K562 (cell line): ENCODE data around the gene GNG14. TPM values are rescaled to one million over a fixed set of nuclear protein-coding genes. Genes with fewer than 3 reads are reported as not detected.

Experiments used
- BDP1 ChIP-seq: IDR thresholded peaks from 3 replicates; pipeline ENCODE4 v1.6.1; 2011; ENCODE audit not compliant: insufficient read length, insufficient read depth
- FOXA1 ChIP-seq: fragments of 450-650 bp; IDR thresholded peaks from 2 replicates; pipeline ENCODE4 v1.6.1; 2016; ENCODE audit warnings: mild to moderate bottlenecking, borderline replicate concordance
- HDAC6 ChIP-seq: IDR thresholded peaks from 2 replicates; pipeline ENCODE4 v1.6.1; 2012; ENCODE audit warnings: low read depth, mild to moderate bottlenecking, control low read depth, inconsistent platforms, low read length, moderate library complexity
- KLF6 ChIP-seq: fragments of 250-450 bp; sonication (Bioruptor Pico); IDR thresholded peaks from 2 replicates; pipeline ENCODE4 v1.4.0; 2020; ENCODE audit warnings: mild to moderate bottlenecking, moderate library complexity, borderline replicate concordance
- MCM5 ChIP-seq: fragments of 450-650 bp; IDR thresholded peaks from 2 replicates; pipeline ENCODE4 v1.6.1; 2016; ENCODE audit warnings: low read depth
- PTTG1 ChIP-seq: fragments of 450-650 bp; IDR thresholded peaks from 2 replicates; pipeline ENCODE4 v1.6.1; 2016; ENCODE audit warnings: low read depth, mild to moderate bottlenecking, missing genetic modification characterization, missing compliant biosample characterization
- SRSF9 ChIP-seq: fragments of 200-400 bp; formaldehyde crosslinking; IDR thresholded peaks from 2 replicates; pipeline ENCODE4 v1.6.1; 2017; ENCODE audit warnings: low read depth, low read length, borderline replicate concordance
- TAF15 ChIP-seq: fragments of 200-400 bp; formaldehyde crosslinking; IDR thresholded peaks from 2 replicates; pipeline ENCODE4 v1.6.1; 2017; ENCODE audit warnings: mild to moderate bottlenecking, low read depth, low read length, moderate library complexity
- polyA plus RNA-seq, 8 experiments: library from polyadenylated mRNA; depleted of rRNA in 4 of 8; stranded (reverse) in 5 of 8; unstranded in 3 of 8; fragments of >200 nt; fragmentation: Nextera tagmentation in 2 of 8; fragmentation: Illumina TruSeq in 1 of 8; extraction: Ambion mirVana in 2 of 8; extraction: Trizol in 1 of 8; gene quantifications; 2 replicates each; pipeline versions ENCODE4 v1.2.1 to v1.2.3, GENCODE V29; 2011 to 2014; ENCODE audit warnings: inconsistent platforms in 1 of 8, missing spikeins in 1 of 8
- total RNA-seq, 7 experiments: library from RNA; depleted of rRNA in 6 of 7; stranded (reverse); fragments of >200 nt in 6 of 7; fragmentation: Illumina TruSeq in 2 of 7; extraction: Trizol in 2 of 7; gene quantifications; 2 replicates each; pipeline versions ENCODE4 v1.2.1 to v1.2.3, GENCODE V29; 2011 to 2021; ENCODE audit warnings: low replicate concordance in 1 of 7
- TF ChIP-seq, protein P1 (sequence below): sonication (generic); IDR thresholded peaks from 2 replicates; pipeline ENCODE4 v1.6.1; 2016
- TF ChIP-seq, protein P2 (sequence below): fragments of 250-450 bp; sonication (Bioruptor Pico); IDR thresholded peaks from 2 replicates; pipeline ENCODE4 v1.8.0; 2021; ENCODE audit warnings: mild to moderate bottlenecking, moderate library complexity
- TF ChIP-seq, protein P3 (sequence below): fragments of 250-450 bp; sonication (Bioruptor Pico); IDR thresholded peaks from 2 replicates; pipeline ENCODE4 v1.4.0; 2020; ENCODE audit warnings: borderline replicate concordance
- TF ChIP-seq, protein P4 (sequence below), 2 experiments: fragments of 450-650 bp; IDR thresholded peaks; 2 replicates each; pipeline ENCODE4 v1.6.1; 2016; ENCODE audit warnings: mild to moderate bottlenecking in 2 of 2, borderline replicate concordance in 1 of 2, low read depth in 1 of 2, moderate library complexity in 1 of 2

Gene GNG14
- total and polyA plus RNA-seq, 9 of the 15 experiments (the other 6 are each of a cell fraction or from before 2014, with no cell fraction given), result not detected

DNA sequence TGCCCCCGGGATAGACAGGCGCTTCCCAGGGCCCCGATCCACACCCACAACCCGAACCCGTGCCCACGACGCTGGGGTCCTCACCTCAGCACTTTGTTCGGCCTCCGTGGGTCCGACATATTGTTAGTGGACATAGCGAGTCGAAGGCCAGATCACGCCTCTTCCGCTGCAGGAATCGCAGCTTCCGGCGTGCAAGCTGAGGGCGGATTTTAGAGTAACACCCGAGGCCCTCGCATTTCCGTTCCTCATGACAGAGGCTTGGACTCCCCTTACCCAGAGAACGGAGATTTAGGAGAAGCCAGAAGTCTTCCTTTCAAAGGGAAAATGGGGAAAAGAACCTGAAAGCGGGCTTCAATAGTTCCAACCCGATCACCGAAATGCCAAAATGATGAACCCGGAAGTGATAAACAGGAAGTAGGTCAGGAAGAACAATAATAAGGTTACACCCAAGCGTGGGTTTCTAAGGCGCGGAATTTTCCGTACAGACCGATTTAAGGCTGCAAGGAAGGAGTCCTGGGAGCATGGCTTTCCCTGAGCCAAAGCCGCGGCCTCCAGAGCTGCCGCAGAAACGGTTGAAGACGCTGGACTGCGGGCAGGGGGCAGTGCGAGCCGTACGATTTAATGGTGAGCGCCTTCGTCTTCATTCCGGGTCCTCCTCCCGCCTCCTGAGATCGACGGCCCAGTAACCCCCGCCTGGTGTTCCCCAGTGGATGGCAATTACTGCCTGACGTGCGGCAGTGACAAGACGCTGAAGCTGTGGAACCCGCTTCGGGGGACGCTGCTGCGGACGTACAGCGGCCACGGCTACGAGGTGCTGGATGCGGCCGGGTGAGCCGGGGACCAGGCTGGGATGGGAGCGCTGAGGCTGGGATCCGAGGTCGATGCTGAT is 18.3 kb upstream of the GNG14 start (continued):
- TF ChIP-seq KLF6 (CRISPR knock-in tag) (0 out of 2 replicates have a peak, but pooled peaks have one; percentile 24), SRSF9 (no peak), HDAC6 (no peak), BDP1 (no peak), TAF15 (no peak), MCM5 (no peak), FOXA1 (no peak), PTTG1 (tag) (peak; percentile 51; the same call in 1 of the 2 replicates)
- TF ChIP-seq, protein P1, sequence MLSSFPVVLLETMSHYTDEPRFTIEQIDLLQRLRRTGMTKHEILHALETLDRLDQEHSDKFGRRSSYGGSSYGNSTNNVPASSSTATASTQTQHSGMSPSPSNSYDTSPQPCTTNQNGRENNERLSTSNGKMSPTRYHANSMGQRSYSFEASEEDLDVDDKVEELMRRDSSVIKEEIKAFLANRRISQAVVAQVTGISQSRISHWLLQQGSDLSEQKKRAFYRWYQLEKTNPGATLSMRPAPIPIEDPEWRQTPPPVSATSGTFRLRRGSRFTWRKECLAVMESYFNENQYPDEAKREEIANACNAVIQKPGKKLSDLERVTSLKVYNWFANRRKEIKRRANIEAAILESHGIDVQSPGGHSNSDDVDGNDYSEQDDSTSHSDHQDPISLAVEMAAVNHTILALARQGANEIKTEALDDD, result no peak
- TF ChIP-seq, protein P2, sequence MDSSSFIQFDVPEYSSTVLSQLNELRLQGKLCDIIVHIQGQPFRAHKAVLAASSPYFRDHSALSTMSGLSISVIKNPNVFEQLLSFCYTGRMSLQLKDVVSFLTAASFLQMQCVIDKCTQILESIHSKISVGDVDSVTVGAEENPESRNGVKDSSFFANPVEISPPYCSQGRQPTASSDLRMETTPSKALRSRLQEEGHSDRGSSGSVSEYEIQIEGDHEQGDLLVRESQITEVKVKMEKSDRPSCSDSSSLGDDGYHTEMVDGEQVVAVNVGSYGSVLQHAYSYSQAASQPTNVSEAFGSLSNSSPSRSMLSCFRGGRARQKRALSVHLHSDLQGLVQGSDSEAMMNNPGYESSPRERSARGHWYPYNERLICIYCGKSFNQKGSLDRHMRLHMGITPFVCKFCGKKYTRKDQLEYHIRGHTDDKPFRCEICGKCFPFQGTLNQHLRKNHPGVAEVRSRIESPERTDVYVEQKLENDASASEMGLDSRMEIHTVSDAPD (CRISPR knock-in tag), result no peak
- TF ChIP-seq, protein P3, sequence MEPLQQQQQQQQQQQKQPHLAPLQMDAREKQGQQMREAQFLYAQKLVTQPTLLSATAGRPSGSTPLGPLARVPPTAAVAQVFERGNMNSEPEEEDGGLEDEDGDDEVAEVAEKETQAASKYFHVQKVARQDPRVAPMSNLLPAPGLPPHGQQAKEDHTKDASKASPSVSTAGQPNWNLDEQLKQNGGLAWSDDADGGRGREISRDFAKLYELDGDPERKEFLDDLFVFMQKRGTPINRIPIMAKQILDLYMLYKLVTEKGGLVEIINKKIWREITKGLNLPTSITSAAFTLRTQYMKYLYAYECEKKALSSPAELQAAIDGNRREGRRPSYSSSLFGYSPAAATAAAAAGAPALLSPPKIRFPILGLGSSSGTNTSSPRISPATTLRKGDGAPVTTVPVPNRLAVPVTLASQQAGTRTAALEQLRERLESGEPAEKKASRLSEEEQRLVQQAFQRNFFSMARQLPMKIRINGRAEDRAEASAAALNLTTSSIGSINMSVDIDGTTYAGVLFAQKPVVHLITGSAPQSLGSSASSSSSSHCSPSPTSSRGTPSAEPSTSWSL (CRISPR knock-in tag), result no peak
- TF ChIP-seq, protein P4, sequence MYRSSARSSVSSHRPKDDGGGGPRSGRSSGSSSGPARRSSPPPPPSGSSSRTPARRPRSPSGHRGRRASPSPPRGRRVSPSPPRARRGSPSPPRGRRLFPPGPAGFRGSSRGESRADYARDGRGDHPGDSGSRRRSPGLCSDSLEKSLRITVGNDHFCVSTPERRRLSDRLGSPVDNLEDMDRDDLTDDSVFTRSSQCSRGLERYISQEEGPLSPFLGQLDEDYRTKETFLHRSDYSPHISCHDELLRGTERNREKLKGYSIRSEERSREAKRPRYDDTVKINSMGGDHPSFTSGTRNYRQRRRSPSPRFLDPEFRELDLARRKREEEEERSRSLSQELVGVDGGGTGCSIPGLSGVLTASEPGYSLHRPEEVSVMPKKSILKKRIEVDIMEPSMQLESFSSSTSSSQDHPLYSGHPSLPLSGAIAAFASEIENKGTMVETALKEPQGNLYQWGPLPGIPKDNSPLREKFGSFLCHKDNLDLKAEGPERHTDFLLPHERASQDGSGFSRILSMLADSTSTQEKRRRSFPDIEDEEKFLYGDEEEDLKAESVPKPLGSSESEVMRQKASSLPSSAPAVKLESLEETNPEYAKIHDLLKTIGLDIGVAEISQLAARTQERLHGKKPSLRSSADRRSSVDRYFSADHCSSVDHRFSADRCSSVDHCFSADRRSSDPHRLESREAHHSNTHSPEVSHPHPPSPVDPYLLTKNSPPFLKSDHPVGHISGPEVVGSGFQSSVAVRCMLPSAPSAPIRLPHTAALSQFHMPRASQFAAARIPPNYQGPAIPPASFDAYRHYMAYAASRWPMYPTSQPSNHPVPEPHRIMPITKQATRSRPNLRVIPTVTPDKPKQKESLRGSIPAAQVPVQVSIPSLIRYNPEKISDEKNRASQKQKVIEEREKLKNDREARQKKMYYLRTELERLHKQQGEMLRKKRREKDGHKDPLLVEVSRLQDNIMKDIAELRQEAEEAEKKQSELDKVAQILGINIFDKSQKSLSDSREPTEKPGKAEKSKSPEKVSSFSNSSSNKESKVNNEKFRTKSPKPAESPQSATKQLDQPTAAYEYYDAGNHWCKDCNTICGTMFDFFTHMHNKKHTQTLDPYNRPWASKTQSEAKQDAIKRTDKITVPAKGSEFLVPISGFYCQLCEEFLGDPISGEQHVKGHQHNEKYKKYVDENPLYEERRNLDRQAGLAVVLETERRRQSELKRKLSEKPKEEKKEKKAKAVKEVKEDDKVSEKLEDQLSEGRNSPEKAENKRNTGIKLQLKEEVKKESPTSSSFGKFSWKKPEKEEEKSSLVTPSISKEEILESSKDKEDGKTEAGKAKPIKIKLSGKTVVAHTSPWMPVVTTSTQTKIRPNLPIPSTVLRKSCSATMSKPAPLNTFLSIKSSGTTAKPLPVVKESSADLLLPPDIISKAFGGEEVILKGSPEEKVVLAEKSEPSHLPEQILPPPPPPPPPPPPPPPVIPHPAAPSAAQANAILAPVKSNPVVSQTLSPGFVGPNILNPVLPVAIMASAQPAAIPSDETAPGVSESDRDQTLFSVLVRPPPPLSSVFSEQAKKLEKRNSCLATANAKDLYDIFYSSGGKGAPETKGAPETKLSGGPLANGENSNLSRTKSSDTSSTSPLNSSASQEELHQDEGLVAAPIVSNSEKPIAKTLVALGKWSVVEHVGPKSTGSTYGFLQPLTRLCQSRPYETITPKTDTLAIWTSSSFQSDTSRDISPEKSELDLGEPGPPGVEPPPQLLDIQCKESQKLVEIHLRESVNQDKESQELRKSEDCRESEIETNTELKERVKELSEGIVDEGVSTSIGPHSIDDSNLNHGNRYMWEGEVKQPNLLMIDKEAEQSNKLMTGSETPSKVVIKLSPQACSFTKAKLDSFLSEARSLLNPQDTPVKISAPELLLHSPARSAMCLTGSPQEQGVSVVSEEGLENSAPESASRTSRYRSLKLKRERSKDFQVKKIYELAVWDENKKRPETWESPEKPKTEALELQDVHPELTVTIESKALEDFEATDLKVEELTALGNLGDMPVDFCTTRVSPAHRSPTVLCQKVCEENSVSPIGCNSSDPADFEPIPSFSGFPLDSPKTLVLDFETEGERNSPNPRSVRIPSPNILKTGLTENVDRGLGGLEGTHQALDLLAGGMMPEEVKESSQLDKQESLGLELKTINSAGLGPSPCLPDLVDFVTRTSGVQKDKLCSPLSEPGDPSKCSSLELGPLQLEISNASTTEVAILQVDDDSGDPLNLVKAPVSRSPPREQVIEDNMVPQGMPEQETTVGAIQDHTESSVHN (IDR thresholded peaks at IDR 0.05; ENCODE audit: borderline replicate concordance in 1 of 2, low read depth in 1 of 2), result peak in 1 of 2 experiments; percentile 49; a peak in 1 of 4 replicates
